Measurements from ENCODE around the gene SLF1.

Gene SLF1

GRCh38 chr5:94667937-94668336, 49.5 kb downstream of the SLF1 start:
- DNase-seq = no peak

GRCh38 chr5:94670726-94671125, 52.3 kb downstream of the SLF1 start:
- DNase-seq = no peak

GRCh38 chr5:94672746-94673145, 54.3 kb downstream of the SLF1 start:
- DNase-seq = no peak

- DNase-seq = no peak
These were observed 56.3 kb downstream of the SLF1 start for GRCh38 chr5:94674490-94675382.

GRCh38 chr5:94675965-94676618, 57.6 kb downstream of the SLF1 start:
- DNase-seq = no peak

- DNase-seq = no peak
These were observed 64.5 kb downstream of the SLF1 start for GRCh38 chr5:94682814-94683520.

GRCh38 chr5:94689908-94690307, 71.4 kb downstream of the SLF1 start:
- DNase-seq = no peak

GRCh38 chr5:94690778-94691177, 72.3 kb downstream of the SLF1 start:
- no peak for DNase-seq

GRCh38 chr5:94691291-94691690, 72.8 kb downstream of the SLF1 start:
- no peak for DNase-seq

GRCh38 chr5:94691949-94692348, 73.5 kb downstream of the SLF1 start:
- DNase-seq = no peak

GRCh38 chr5:94692581-94692980, 74.1 kb downstream of the SLF1 start:
- DNase-seq = no peak

- DNase-seq = no peak
These were observed 74.8 kb downstream of the SLF1 start for GRCh38 chr5:94693043-94693822.

GRCh38 chr5:94693845-94694370, 75.4 kb downstream of the SLF1 start:
- DNase-seq = no peak

GRCh38 chr5:94694671-94695070, 76.2 kb downstream of the SLF1 start:
- DNase-seq = no peak

- no peak for DNase-seq
These were observed 79.7 kb downstream of the SLF1 start for GRCh38 chr5:94698197-94698596.

- no peak for DNase-seq
These were observed 81.1 kb downstream of the SLF1 start for GRCh38 chr5:94699562-94699961.

- no peak for DNase-seq
These were observed 82.1 kb downstream of the SLF1 start for GRCh38 chr5:94700592-94700991.

- DNase-seq = no peak
These were observed 84.3 kb downstream of the SLF1 start for GRCh38 chr5:94702729-94703128.

- no peak for DNase-seq
These were observed 87.0 kb downstream of the SLF1 start for GRCh38 chr5:94705427-94705826.

GRCh38 chr5:94707359-94707758, 88.9 kb downstream of the SLF1 start:
- DNase-seq = no peak

- DNase-seq = no peak
These were observed 90.8 kb downstream of the SLF1 start for GRCh38 chr5:94709277-94709676.

GRCh38 chr5:94711785-94712184, 93.3 kb downstream of the SLF1 start:
- no peak for DNase-seq

GRCh38 chr5:94715768-94716167, 97.3 kb downstream of the SLF1 start:
- no peak for DNase-seq

All from stimulated activated naive CD4-positive, alpha-beta T cell treated with Interleukin-2 at 50 U/mL for 16 hours (primary cell).